Duodenal mucosa (tissue), 2 donors: ENCODE measurements around the gene B4GALNT1.
"Not testable (repeated sequence)": the region's sequence is repeated elsewhere in the genome, so short reads cannot be mapped to it uniquely, and the experiment has no call there.

Experiments used
- H3K27ac ChIP-seq: one replicate; pipeline ENCODE4 v1.7.0; 2013; ENCODE audit warnings: low read depth, low read length
- H3K27me3 ChIP-seq, 2 donors: one replicate each; pipeline ENCODE4 v1.7.0; 2013; ENCODE audit warnings: low read length in 2 of 2, control low read depth in 1 of 2; ENCODE audit not compliant: insufficient read depth in 2 of 2, control insufficient read depth in 1 of 2
- H3K36me3 ChIP-seq, 2 donors: one replicate each; pipeline ENCODE4 v1.7.0; 2013; ENCODE audit warnings: low read length in 2 of 2, control low read depth in 1 of 2; ENCODE audit not compliant: insufficient read depth in 2 of 2, control insufficient read depth in 1 of 2
- H3K4me1 ChIP-seq, 2 donors: one replicate each; pipeline ENCODE4 v1.7.0; 2013; ENCODE audit warnings: low read length in 2 of 2, control low read depth in 1 of 2; ENCODE audit not compliant: insufficient read depth in 2 of 2, control insufficient read depth in 1 of 2
- H3K4me3 ChIP-seq, 2 donors: one replicate each; pipeline ENCODE4 v1.7.0; 2013; ENCODE audit warnings: low read length in 2 of 2, low read depth in 1 of 2
- H3K9ac ChIP-seq, 2 donors: one replicate each; pipeline ENCODE4 v1.7.0; 2013; ENCODE audit warnings: low read length in 2 of 2, low read depth in 1 of 2
- H3K9me3 ChIP-seq, 2 donors: one replicate each; pipeline ENCODE4 v1.7.0; 2013; ENCODE audit warnings: low read length in 2 of 2, control low read depth in 1 of 2; ENCODE audit not compliant: control insufficient read depth in 1 of 2

Gene B4GALNT1

GRCh38 chr12:57658890-57659289, 25.9 kb upstream of the B4GALNT1 start:
- Histone ChIP-seq H3K4me3 (no peak overlapping the region), H3K36me3 (no peaks in the 10 kb centered on the region), H3K27ac (no peak overlapping the region), H3K27me3 (no peaks in the 10 kb centered on the region), H3K9me3 (peaks cover 0 to 2% of the 10 kb centered on the region in 2 donors), H3K9ac (no peak overlapping the region), H3K4me1 (no peaks in the 10 kb centered on the region)

- no peaks in the 10 kb centered on the region for H3K36me3 ChIP-seq
- H3K4me3 ChIP-seq: no peak overlapping the region
- no peaks in the 10 kb centered on the region for H3K27me3 ChIP-seq
- H3K9ac ChIP-seq: no peak overlapping the region
- no peaks in the 10 kb centered on the region for H3K4me1 ChIP-seq
- no peak overlapping the region for H3K27ac ChIP-seq
- peaks cover 0 to 2% of the 10 kb centered on the region in 2 donors for H3K9me3 ChIP-seq
Measured at GRCh38 chr12:57657744-57658143, 24.7 kb upstream of the B4GALNT1 start.

GRCh38 chr12:57656408-57656807, 23.4 kb upstream of the B4GALNT1 start:
- H3K27ac ChIP-seq, H3K4me3 ChIP-seq, H3K36me3 ChIP-seq, H3K4me1 ChIP-seq, H3K9me3 ChIP-seq, H3K27me3 ChIP-seq, H3K9ac ChIP-seq: not testable (repeated sequence)

GRCh38 chr12:57655541-57656240, 22.7 kb upstream of the B4GALNT1 start:
- no peaks in the 10 kb centered on the region for H3K9me3 ChIP-seq
- no peaks in the 10 kb centered on the region for H3K27me3 ChIP-seq

GRCh38 chr12:57654042-57654441, 21.0 kb upstream of the B4GALNT1 start:
- H3K27ac ChIP-seq: no peak overlapping the region
- no peaks in the 10 kb centered on the region for H3K4me1 ChIP-seq
- H3K36me3 ChIP-seq: no peaks in the 10 kb centered on the region
- H3K4me3 ChIP-seq: no peak overlapping the region
- no peaks in the 10 kb centered on the region for H3K9me3 ChIP-seq
- no peak overlapping the region for H3K9ac ChIP-seq
- no peaks in the 10 kb centered on the region for H3K27me3 ChIP-seq

More at GRCh38 chr12:57655541-57656240, 22.7 kb upstream of the B4GALNT1 start:
- Histone ChIP-seq H3K36me3 (no peaks in the 10 kb centered on the region), H3K27ac (no peak overlapping the region), H3K9ac (no peak overlapping the region), H3K4me1 (no peaks in the 10 kb centered on the region), H3K4me3 (no peak overlapping the region)

- not testable (repeated sequence) for H3K4me3 ChIP-seq
Measured at GRCh38 chr12:57646659-57647049, 13.7 kb upstream of the B4GALNT1 start.

GRCh38 chr12:57645990-57646658, 13.1 kb upstream of the B4GALNT1 start:
- H3K4me1 ChIP-seq, H3K27me3 ChIP-seq, H3K9me3 ChIP-seq, H3K4me3 ChIP-seq, H3K27ac ChIP-seq, H3K36me3 ChIP-seq, H3K9ac ChIP-seq: not testable (repeated sequence)

More at GRCh38 chr12:57646659-57647049, 13.7 kb upstream of the B4GALNT1 start:
- not testable (repeated sequence) for H3K9ac ChIP-seq, H3K9me3 ChIP-seq, H3K4me1 ChIP-seq, H3K27me3 ChIP-seq, H3K27ac ChIP-seq, H3K36me3 ChIP-seq

- no peak overlapping the region for H3K27ac ChIP-seq
- peaks cover 0 to 3% of the 10 kb centered on the region in 2 donors for H3K27me3 ChIP-seq
- no peaks in the 10 kb centered on the region for H3K36me3 ChIP-seq
- no peak overlapping the region for H3K4me3 ChIP-seq
- H3K4me1 ChIP-seq: no peaks in the 10 kb centered on the region
- peaks cover 0 to 3% of the 10 kb centered on the region in 2 donors for H3K9me3 ChIP-seq
- no peak overlapping the region for H3K9ac ChIP-seq
Measured at GRCh38 chr12:57641699-57642442, 8.9 kb upstream of the B4GALNT1 start.

- no peak overlapping the region for H3K4me3 ChIP-seq
- no peaks in the 10 kb centered on the region for H3K9me3 ChIP-seq
- H3K27ac ChIP-seq: no peak overlapping the region
- no peak overlapping the region for H3K9ac ChIP-seq
- no peaks in the 10 kb centered on the region for H3K4me1 ChIP-seq
- H3K27me3 ChIP-seq: peaks cover 0 to 3% of the 10 kb centered on the region in 2 donors
- no peaks in the 10 kb centered on the region for H3K36me3 ChIP-seq
Measured at GRCh38 chr12:57640175-57641042, 7.4 kb upstream of the B4GALNT1 start.
